IPS DF 6.9 (cell line): ENCODE results near the gene AAMDC.
"Not testable (repeated sequence)": the region's sequence is repeated elsewhere in the genome, so short reads cannot be mapped to it uniquely, and the experiment has no call there.

ENCODE experiments used
- DNase-seq: peaks from one replicate; pipeline ENCODE4 v3.0.0-alpha.2; 2013; ENCODE audit warnings: low read depth, low spot score
- H3K27ac ChIP-seq: one replicate; pipeline ENCODE4 v1.5.1; 2013; ENCODE audit warnings: low read length, control low read depth
- H3K27me3 ChIP-seq: 2 replicates; pipeline ENCODE4 v1.6.1; 2013; ENCODE audit warnings: mild to moderate bottlenecking, low read length; ENCODE audit not compliant: control insufficient read depth, insufficient read depth
- H3K36me3 ChIP-seq: 2 replicates; pipeline ENCODE4 v1.6.1; 2013; ENCODE audit warnings: low read length; ENCODE audit not compliant: control insufficient read depth, insufficient read depth
- H3K4me1 ChIP-seq: 2 replicates; pipeline ENCODE4 v1.6.1; 2013; ENCODE audit warnings: low read length; ENCODE audit not compliant: control insufficient read depth, insufficient read depth
- H3K4me3 ChIP-seq: 2 replicates; pipeline ENCODE4 v1.5.1; 2013; ENCODE audit warnings: mild to moderate bottlenecking, low read length
- H3K9me3 ChIP-seq: 2 replicates; pipeline ENCODE4 v1.6.1; 2013; ENCODE audit warnings: low read length, inconsistent platforms; ENCODE audit not compliant: control insufficient read depth, insufficient read depth
- WGBS: extraction: QIAGEN DNeasy Blood & Tissue Kit; methylation state at CpG from one replicate; pipeline ENCODE4 v1.1.7; 2013; ENCODE audit warnings: mixed read lengths, missing lambda C conversion rate; ENCODE audit not compliant: insufficient read length, insufficient coverage; 5-methylcytosine and 5-hydroxymethylcytosine counted together

Gene AAMDC

DNA sequence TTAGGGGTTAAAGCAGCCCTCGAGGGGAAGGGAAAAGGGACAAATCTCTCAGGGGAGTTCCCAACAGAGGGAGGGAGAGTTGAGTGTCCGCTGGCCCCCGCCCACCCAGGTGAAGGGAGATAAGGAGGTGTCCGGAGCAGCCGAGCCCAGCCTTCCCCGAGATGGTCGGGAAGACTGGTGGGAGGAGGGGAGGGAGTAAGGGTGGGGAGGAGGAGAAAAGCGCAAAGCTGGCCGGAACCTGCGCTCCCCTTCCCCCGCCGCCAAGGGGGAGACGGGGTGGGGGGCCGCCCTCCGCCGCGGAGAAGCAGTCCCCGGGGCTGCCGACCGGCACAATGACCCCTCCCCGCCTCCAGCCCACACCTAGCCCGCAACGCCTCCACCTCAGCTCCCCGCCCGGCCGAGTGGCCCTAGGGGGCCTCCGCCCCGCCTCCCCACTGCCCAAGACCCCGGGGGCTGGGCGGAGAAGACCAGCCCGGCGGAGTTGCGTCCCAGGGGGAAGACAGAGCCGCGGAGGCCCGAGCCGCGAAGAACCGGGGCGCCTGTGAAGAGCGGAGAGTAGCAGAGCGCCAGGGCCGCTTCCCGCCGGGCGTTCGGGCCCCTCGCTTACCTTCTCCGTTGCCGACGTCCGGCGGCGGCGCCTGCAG lies 901 bp upstream of the AAMDC start:
- WGBS = no CpG with 5 or more reads among the region's 55 CpGs
- Histone ChIP-seq H3K9me3 (no peaks in the 10 kb centered on the region), H3K4me1 (no peaks in the 10 kb centered on the region), H3K27me3 (no peaks in the 10 kb centered on the region), H3K4me3 (peak overlapping the region; percentile 95), H3K36me3 (no peaks in the 10 kb centered on the region), H3K27ac (no peak overlapping the region)
- DNase-seq = peak; percentile 29

DNA sequence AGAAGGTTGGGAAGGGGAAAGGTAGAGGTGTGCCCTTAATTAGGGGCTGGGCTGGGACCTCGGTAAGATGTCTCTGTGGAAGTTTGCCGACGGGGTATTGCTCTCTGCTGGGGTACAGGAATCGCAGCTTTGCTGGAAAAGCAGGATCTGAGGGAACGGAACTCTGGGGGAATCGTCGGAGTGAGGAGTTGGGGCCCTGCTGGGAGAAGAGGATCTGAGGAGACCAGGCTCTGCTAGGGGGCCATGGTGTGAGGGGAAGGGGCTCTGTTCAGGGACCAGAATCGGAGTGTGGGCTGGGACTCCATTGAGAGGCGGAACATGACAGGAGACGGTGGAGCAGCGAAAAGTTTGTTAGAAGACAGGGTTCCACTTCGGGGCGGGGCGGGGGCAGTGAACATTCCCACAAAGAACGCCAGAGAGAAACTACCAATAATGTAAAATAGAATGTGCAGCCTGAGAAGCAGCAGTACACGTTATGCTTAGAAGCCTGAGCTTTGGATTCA lies 456 bp downstream of the AAMDC start:
- no peaks in the 10 kb centered on the region for H3K4me1 ChIP-seq
- no peak for DNase-seq
- no peaks in the 10 kb centered on the region for H3K36me3 ChIP-seq
- H3K27ac ChIP-seq = no peak overlapping the region
- no CpG with 5 or more reads among the region's 16 CpGs for WGBS
- H3K27me3 ChIP-seq = no peaks in the 10 kb centered on the region
- peak overlapping the region; percentile 95; the same call in 1 of the 2 replicates for H3K4me3 ChIP-seq
- H3K9me3 ChIP-seq = no peaks in the 10 kb centered on the region

DNA sequence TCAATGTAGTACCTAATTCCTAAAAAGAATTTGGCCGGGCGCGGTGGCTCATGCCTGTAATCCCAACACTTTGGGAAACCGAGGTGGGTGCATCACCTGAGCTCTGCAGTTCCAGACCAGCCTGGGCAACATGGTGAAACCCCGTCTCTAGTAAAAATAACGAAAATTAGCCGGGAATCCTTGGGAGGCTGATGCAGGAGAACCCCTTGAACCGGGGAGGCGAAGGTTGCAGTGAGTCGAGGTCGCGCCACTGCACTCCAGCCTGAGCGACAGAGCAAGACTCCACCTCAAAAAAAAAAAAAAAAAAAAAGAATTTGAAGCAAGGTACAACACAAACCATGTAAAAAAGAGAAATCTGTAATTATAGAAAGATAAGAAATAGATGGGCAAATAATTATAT lies 1.2 kb downstream of the AAMDC start:
- not testable (repeated sequence) for H3K27ac ChIP-seq, H3K27me3 ChIP-seq, H3K36me3 ChIP-seq, H3K9me3 ChIP-seq, H3K4me3 ChIP-seq, DNase-seq, H3K4me1 ChIP-seq
- WGBS = no CpG with 5 or more reads among the region's 13 CpGs

DNA sequence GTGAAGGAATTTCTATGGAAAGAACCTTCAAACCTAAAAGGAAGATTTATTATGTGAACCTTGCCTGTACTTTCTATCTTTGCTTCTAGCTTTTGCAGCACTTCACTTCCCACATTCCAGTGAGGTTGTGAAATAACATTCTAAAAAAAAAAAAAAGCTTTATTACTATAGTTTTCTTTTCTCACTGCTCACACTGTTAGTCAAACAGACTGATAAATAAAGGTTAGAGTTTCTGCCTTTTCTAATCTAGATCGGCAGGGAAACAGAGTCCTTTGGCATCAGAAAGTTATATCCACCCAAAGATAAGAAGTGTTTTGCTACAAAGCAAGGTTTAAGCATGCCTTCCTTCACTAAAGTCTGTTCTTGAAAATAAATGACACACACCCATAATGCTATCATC lies 2.8 kb downstream of the AAMDC start:
- H3K27ac ChIP-seq = no peak overlapping the region

DNA sequence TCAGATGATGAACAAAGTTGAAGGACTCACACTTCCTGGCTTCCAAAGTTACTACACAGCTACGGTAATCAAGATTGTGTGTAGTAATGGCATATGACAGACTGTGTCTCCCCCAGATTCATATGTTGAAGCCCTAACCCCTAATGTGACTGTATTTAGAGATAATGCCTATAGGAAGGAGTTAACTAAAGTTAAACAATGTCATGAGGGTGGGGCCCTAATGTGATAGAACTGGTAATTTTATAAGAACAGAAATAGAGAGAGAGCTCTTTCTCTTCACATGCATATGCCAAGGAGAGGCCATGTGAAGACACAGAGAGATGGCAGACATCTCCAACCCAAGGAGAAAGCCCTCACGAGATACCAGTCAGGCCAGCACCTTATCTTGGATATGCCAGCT lies 8.0 kb downstream of the AAMDC start:
- H3K4me3 ChIP-seq = no peak overlapping the region
- WGBS = no CpG with 5 or more reads among the region's 2 CpGs
- no peaks in the 10 kb centered on the region for H3K36me3 ChIP-seq
- no peaks in the 10 kb centered on the region; the same call in 1 of the 2 replicates for H3K9me3 ChIP-seq
- H3K27me3 ChIP-seq = no peaks in the 10 kb centered on the region
- no peaks in the 10 kb centered on the region for H3K4me1 ChIP-seq
- no peak for DNase-seq
- H3K27ac ChIP-seq = no peak overlapping the region

More for the DNA sequence above, 2.8 kb downstream of the AAMDC start:
- Histone ChIP-seq H3K4me3 (no peak overlapping the region), H3K9me3 (no peaks in the 10 kb centered on the region), H3K27me3 (no peaks in the 10 kb centered on the region), H3K36me3 (no peaks in the 10 kb centered on the region), H3K4me1 (no peaks in the 10 kb centered on the region)
- no CpG with 5 or more reads among the region's 1 CpG for WGBS
- no peak for DNase-seq

DNA sequence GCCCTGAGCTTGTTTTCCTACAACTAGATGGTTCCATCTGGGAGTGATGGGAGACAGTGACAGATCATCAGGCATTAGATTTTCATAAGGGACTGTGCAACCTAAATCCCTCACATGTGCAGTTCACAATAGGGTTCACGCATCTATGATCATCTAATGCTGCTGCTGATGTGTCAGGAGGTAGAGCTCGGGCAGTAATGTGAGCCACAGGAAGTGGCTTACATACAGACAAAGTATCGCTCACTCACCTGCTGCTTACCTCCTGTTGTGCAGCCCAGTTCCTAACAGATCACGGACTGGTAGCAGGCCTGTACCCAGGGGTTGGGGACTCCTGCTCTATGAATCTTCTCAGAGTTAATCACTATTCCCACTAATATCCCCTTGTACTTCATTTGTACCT lies 12.4 kb downstream of the AAMDC start:
- H3K9me3 ChIP-seq = no peaks in the 10 kb centered on the region; the same call in 1 of the 2 replicates
- no peak overlapping the region for H3K27ac ChIP-seq
- H3K27me3 ChIP-seq = no peaks in the 10 kb centered on the region
- H3K4me1 ChIP-seq = no peaks in the 10 kb centered on the region
- H3K4me3 ChIP-seq = no peak overlapping the region
- no peak for DNase-seq
- H3K36me3 ChIP-seq = no peaks in the 10 kb centered on the region
- no CpG with 5 or more reads among the region's 4 CpGs for WGBS

DNA sequence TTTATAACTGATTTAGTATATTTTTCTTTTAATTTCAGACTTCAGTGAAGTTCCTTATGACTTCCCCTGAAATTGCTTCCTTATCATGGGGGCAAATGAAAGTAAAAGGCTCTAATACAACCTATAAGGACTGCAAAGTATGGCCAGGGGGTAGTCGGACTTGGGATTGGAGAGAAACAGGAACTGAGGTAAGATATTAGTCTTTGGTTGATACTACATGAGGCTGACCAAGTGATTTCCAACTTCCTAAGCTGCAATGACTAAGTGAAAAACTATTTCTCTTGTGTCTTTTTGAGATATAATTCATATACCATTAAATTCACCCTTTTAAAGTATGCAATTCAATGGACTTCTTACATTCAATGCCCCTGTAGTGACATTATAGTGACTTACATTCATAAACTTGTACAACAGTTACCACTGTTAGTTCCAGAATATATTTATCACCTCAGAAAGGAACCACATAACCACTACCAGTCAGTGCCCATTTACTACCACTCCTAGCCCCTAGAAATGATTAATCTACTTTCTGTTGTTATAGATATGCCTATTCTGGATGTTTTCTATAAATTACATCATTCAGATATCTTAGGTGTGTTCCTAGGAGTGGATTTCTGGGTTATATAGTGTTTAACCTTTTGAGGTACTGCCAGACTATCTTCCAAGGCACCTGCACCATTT lies 21.6 kb downstream of the AAMDC start:
- H3K9me3 ChIP-seq = no peaks in the 10 kb centered on the region
- H3K27ac ChIP-seq = no peak overlapping the region
- no peaks in the 10 kb centered on the region for H3K4me1 ChIP-seq
- DNase-seq = no peak
- H3K27me3 ChIP-seq = no peaks in the 10 kb centered on the region
- H3K4me3 ChIP-seq = no peak overlapping the region
- H3K36me3 ChIP-seq = no peaks in the 10 kb centered on the region
- WGBS = no CpG with 5 or more reads among the region's 1 CpG

GRCh38 chr11:77843700-77844099 lies 22.8 kb downstream of the AAMDC start:
- H3K27ac ChIP-seq, H3K9me3 ChIP-seq, DNase-seq, H3K36me3 ChIP-seq, H3K4me3 ChIP-seq, H3K27me3 ChIP-seq, H3K4me1 ChIP-seq: not testable (repeated sequence)
- no CpG with 5 or more reads among the region's 5 CpGs for WGBS

GRCh38 chr11:77851503-77851902 lies 30.6 kb downstream of the AAMDC start:
- Histone ChIP-seq H3K4me1 (no peaks in the 10 kb centered on the region), H3K9me3 (peaks cover 4% of the 10 kb centered on the region), H3K27ac (no peak overlapping the region), H3K4me3 (no peak overlapping the region), H3K27me3 (no peaks in the 10 kb centered on the region), H3K36me3 (no peaks in the 10 kb centered on the region)
- no peak for DNase-seq
- WGBS = no CpG with 5 or more reads among the region's 1 CpG

- Histone ChIP-seq H3K9me3 (peaks cover 4% of the 10 kb centered on the region), H3K27ac (no peak overlapping the region), H3K4me3 (no peak overlapping the region), H3K27me3 (no peaks in the 10 kb centered on the region), H3K4me1 (no peaks in the 10 kb centered on the region), H3K36me3 (no peaks in the 10 kb centered on the region)
- DNase-seq = no peak
- no CpG with 5 or more reads among the region's 2 CpGs for WGBS
Measured at GRCh38 chr11:77854838-77855237, 33.9 kb downstream of the AAMDC start.
